Fibroblast of the conjunctiva (primary cell): Measurements from ENCODE around the gene HPD.

Experiments used
- DNase-seq: peaks from one replicate; pipeline ENCODE4 v3.0.0-alpha.2; 2010; ENCODE audit warnings: low read depth

HPD gene

DNA sequence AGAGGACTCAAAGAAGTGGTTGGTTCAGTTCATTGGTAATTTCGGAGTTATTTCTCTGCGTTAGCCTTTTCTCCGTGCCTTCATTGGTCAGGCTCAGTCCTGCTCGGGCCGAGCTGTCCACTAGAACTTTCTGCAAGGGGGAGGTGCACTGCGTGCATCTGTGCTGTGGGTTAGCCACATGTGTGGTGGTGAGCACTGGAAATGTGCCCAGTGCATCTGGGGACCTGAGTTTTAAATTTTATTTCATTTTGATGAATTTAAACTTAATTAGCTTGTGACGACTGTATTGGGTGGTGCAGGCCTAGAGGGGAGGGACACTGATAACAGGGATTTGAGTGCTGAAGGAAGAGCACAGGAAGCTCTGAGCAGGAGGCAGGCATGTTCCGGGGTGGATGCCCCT, 30.4 kb downstream of the HPD start:
- no peak for DNase-seq

DNA sequence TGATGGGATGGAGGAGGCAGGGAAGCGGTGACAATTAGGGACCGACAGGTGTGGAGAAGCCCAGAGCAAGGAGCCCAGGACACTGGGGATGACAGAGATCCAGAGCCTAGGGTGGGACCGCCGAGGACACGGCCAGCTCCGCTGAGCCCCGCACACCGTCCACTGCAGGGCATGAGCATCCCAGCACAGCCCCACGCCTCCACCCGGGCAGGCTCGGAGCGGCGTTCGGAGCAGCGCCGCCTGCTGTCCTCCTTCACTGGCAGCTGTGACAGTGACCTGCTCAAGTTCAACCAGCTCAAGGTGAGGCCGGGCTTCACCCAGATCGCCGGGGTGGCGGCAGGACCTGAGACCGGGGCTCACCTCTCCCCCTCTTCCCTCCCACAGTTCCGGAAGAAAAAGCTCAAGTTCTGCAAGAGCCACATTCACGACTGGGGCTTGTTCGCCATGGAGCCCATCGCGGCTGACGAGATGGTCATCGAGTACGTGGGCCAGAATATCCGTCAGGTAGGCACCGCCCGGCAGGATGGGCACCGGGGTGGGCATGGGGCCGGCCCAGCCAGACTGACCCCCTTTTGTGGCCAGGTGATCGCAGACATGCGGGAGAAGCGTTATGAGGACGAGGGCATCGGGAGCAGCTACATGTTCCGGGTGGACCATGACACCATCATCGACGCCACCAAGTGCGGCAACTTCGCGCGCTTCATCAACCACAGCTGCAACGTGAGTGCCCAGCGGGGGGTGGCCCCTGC, 31.1 kb downstream of the HPD start:
- no peak for DNase-seq

DNA sequence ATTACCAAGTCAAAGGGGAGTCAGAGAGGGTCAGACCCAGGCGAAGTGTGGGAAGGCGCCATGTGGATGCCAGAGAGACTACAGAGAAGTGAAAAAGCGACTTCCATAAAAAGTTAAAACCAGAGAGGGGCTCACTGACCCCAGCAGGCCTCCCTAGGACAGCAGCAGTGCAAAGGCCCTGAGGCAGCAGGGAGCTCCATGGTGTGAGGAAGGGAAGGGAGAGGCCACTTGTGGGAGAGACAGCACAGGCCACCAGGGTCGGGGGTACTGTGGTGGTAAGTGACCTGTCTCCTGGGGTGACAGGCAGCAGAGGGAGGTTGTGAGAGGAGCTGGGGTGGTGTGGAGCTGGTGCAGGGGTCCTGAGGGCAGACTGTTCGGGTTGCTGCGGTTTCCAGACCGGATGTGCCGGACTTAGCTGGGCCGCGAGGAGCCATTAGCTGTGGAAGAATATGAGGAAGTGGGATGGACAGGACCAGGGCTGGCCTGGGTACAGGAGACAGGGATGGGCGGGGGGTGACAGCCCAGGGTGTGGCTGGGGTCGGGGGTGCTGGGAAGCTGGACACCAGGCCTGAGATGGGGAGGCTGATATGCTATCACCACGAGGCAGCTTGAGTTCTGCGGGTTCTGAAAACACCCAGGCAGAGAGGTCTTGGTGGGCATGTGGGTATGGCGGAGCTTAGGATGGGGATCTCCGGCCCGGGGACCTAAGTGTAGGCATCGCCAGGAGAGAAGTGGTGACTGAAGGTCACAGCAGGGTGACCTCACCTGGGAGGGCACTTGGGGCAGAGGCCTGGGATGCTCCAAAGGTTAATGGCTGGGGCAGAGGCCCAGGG, 32.1 kb downstream of the HPD start:
- no peak for DNase-seq

DNA sequence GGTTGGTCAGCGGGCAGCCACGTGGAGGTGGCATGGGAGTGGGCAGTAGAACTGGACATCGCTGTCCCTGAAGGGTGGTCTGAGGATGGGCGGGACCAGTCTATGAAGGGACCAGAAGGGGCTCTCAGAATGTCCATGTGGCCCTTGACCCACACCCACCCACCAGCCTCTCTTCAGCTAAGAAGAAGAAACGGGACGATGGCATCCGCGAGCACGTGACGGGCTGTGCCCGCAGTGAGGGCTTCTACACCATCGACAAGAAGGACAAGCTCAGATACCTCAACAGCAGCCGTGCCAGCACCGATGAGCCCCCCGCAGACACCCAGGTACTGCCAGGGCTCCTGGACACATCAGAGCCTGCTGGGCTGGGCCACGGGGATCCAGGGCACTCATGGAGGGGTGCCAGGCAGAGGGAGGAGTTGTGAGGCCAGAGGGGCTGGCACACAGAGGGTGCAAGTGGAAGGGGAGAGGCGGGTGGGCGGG, 33.6 kb downstream of the HPD start:
- no peak for DNase-seq

DNA sequence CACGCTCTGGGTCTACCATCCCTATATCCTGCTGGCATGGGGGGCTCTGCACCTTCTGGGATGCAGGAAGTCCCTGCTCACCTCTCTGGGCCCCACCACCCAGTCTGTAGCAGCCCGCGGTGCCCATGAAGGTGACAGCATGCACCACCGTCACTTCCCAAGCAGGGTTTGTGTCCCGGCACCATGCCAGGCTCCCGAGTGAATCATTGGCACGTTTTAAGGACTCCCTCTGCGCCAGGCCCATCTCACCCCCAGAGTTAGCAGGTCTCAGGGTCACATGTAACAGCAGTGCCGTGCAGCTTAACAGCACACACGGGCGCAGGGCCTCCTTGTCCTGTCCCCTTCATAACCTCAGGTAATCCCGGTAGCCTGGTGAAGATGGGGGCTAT, 34.9 kb downstream of the HPD start:
- DNase-seq, result no peak

DNA sequence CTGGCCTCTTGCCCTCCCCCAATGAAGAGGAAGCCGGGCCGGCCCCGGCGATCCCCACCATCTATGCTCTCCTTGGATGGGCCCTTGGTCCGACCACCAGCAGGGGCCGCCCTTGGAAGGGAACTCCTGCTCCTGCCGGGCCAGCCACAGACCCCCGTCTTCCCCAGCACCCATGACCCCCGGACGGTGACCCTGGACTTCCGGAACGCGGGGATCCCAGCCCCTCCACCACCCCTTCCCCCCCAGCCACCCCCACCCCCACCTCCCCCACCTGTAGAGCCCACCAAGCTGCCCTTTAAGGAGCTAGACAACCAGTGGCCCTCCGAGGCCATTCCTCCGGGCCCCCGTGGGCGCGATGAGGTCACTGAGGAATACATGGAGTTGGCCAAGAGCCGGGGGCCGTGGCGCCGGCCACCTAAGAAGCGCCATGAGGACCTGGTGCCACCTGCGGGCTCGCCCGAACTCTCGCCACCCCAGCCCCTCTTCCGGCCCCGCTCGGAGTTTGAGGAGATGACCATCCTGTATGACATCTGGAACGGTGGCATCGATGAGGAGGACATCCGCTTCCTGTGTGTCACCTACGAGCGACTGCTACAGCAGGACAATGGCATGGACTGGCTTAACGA, 35.4 kb downstream of the HPD start:
- DNase-seq, result no peak

DNA sequence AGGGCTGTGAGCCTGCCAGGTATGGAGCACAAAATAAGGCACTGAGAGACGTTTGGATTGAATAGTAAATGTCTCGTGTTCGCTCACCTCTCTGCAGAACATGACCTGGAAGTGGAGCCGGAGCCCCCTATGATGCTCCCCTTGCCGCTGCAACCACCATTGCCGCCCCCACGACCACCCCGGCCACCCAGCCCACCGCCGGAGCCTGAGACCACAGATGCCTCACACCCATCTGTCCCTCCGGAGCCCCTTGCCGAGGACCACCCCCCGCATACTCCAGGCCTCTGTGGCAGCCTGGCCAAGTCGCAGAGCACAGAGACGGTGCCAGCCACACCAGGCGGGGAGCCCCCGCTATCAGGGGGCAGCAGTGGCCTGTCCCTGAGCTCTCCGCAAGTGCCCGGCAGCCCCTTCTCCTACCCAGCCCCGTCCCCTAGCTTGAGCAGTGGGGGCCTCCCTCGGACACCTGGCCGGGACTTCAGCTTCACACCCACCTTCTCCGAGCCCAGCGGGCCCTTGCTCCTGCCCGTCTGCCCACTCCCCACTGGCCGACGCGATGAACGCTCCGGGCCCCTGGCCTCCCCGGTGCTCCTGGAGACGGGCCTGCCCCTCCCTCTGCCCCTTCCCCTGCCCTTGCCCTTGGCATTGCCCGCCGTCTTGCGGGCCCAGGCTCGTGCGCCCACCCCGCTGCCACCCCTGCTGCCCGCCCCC, 36.1 kb downstream of the HPD start:
- no peak for DNase-seq

DNA sequence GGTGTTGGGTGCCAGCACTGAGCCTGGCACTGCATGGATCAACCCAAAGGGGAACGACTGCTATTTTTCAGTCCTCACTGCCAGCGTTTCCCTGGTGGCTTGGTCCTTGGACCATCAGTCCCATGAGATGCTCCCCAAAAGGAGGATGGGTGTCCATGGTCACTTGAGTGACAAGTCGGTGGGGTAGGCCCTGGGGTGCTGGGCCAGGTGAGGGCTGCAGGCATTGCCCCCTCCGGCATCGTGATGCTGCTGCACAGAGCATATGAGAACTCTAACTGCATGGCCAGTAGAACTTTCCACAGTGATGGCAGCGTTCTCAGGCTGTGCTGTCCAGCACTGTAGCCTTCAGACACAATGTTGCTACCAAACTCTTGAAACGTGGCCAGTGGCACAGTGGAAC, 38.6 kb downstream of the HPD start:
- DNase-seq, result no peak

DNA sequence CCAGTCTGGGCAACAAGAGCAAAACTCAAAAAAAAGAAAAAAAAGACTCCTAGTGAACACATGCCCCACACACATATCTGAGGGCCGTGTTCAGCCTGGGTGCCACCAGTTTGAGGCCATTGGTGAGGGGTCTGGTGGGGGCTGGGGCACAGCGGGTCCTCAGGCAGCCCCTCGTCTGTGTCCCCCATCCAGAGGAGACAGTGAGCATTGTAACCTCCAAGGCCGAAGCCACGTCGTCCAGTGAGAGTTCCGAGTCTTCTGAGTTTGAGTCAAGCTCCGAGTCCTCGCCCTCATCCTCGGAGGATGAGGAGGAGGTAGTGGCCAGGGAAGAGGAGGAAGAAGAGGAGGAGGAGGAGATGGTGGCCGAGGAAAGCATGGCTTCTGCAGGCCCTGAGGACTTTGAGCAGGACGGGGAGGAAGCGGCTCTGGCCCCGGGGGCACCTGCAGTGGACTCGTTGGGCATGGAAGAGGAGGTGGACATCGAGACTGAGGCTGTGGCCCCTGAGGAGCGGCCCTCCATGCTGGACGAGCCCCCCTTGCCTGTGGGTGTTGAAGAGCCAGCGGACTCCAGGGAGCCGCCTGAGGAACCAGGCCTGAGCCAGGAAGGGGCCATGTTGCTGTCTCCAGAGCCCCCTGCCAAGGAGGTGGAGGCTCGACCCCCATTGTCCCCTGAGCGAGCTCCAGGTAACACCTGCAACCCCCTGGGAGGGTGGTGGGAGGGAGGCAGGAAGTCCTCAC, 39.3 kb downstream of the HPD start:
- DNase-seq, result no peak

DNA sequence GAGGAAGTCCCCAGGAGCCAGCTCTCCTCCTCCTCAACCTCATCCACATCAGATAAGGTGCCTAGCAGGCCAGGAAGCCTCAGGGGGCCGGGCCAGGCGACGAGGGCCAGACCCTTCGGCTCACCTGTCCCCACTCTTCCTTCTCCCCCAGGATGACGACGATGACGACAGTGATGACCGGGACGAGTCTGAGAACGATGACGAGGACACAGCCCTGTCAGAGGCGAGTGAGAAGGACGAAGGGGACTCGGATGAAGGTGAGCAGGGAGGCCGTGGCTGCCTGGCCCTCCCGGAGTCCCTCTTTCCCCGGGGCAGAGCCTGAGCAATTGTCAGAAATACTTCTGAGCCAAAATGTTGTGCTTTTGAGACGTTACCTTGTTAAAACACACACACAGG, 41.0 kb downstream of the HPD start:
- no peak for DNase-seq

DNA sequence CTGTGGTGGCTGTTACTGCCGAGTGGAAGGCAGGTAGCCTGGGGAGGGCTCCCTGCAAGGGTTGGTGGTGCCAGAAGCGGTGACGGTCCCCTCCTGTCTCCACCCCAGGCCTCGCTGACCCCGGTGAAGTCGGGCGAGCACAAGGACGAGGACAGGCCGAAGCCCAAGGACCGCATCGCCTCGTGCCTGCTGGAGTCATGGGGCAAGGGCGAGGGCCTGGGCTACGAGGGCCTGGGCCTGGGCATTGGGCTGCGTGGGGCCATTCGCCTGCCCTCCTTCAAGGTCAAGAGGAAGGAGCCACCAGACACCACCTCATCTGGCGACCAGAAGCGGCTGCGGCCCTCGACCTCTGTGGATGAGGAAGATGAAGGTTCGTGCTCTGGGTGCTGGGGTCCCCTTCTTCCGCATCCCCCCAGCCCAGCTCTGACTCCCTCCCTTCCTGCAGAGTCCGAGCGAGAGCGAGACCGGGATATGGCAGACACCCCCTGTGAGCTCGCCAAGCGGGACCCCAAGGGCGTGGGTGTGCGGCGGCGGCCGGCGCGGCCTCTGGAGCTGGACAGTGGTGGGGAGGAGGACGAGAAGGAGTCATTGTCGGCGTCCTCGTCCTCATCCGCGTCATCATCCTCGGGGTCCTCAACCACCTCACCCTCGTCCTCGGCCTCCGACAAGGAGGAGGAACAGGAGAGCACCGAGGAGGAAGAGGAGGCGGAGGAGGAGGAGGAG, 41.6 kb downstream of the HPD start:
- DNase-seq, result no peak

DNA sequence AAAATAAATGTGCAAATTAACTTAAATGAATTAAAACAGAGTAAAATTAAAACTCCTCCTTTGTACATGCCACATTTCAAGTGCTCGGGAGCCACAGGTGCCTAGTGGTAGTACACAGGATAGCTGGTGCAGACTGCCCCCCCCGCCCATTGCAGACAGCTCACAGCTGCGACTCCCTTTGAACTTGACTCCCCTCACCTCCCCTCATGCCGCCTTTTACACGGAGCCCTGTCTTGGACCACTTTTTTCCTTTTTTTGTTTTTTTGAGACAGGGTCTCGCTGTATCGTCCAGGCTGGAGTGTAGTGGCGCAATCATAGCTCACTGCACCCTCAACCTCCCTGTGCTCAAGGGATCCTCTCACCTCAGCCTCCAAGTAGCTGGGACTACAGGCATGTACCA, 43.4 kb downstream of the HPD start:
- no peak for DNase-seq

DNA sequence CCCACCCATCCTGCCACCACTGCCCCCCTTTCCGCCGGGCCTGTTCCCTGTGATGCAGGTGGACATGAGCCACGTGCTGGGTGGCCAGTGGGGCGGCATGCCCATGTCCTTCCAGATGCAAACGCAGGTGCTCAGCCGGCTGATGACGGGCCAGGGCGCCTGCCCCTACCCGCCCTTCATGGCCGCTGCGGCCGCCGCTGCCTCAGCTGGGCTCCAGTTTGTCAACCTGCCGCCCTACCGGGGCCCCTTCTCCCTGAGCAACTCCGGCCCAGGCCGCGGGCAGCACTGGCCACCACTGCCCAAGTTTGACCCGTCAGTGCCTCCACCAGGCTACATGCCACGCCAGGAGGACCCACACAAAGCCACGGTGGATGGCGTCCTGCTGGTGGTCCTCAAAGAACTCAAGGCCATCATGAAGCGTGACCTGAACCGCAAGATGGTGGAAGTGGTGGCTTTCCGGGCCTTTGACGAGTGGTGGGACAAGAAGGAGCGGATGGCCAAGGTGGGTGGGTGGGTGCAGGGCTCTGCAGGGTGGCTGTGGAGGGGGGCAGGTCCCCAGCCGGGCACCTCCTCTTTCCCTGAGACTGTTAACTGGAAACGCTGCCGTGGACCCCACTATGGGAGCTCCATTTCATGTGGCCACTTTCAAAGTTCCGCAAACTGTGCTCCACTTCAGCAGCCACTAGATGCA, 44.1 kb downstream of the HPD start:
- DNase-seq, result no peak

DNA sequence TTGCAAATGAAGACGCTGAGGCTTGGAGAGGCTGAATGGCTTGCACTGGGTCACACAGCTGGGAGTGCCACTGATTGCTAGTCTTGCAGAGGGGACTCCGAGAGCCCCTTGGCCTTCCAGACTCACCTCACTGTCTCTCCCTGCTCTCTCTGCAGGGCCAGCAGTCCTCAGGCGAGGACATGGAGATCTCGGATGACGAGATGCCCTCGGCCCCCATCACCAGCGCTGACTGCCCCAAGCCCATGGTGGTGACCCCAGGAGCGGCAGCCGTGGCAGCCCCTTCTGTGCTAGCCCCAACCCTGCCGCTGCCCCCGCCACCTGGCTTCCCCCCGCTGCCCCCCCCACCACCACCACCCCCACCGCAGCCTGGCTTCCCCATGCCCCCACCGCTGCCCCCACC, 44.7 kb downstream of the HPD start:
- no peak for DNase-seq

DNA sequence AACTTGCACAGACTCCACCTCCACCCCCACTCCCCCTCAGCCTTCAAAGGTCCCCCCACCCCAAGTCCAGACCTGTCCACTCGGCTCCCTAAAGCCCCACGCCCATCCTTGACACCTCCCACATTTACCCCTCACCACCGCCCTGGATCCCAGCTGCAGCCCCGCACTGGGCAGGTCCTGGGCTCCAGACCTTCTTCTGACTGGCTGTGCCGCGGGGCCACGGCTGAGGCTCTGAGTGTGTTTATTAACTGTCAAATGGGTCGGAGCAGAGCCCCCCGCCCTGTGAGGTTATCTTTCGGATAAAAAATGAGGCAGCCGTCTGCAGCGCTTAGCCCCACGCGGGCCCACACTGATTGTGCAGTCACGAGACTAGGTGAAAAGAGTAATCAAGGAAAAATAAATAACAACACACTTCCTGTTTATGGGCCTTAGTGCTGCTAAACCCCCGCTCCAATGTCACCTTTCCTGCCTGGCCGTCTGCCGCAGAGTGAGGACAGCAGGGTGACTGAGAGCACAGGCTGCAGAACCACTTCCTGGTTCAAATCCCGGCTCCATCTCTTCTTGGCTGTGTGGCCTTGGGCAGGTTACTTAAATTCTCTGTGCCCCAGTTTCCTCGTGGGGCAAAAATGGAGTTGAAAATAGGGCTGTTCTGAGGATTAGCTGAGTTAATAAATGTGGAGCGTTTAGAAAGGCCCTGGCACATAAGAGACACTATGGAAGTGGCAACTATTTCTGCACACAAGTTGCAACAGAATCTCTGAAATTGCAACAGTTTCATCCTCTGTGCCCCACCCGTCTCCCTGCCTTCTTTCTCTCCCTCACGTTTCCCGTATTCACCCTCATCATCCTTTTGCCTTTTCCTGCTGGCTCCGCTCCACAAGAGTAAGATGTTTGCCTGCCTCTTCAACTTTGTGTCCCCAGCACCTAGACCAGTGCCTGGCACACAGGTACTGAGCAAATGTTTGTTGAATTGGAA, 45.5 kb downstream of the HPD start:
- no peak for DNase-seq

DNA sequence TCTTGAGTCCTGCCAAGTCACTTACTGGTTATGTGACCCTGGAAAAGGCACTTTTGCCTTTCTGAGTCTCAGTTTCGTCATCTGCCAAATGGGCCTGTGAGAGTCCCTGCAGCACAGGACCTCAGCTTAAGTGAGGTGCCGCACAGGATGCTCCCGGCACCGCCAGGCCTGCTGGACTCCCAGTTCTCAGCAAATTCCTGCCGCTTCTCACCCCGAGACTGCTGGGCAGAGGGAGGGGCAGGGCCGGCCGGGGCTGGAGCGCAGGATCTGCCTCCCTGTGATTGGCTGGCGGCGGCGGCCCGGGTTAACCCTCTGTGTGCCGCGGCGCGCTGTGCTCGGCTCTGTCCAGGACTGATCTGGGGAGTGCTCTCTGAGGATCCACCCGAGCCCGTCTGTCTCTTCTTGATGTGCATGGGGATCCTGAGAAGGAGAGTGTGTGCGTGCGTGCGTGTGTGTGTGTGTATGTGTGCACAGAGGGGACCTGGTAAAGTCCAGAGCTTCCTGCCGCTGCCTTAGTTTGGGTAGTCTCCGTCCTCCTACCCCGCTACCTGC, 46.3 kb downstream of the HPD start:
- no peak for DNase-seq

DNA sequence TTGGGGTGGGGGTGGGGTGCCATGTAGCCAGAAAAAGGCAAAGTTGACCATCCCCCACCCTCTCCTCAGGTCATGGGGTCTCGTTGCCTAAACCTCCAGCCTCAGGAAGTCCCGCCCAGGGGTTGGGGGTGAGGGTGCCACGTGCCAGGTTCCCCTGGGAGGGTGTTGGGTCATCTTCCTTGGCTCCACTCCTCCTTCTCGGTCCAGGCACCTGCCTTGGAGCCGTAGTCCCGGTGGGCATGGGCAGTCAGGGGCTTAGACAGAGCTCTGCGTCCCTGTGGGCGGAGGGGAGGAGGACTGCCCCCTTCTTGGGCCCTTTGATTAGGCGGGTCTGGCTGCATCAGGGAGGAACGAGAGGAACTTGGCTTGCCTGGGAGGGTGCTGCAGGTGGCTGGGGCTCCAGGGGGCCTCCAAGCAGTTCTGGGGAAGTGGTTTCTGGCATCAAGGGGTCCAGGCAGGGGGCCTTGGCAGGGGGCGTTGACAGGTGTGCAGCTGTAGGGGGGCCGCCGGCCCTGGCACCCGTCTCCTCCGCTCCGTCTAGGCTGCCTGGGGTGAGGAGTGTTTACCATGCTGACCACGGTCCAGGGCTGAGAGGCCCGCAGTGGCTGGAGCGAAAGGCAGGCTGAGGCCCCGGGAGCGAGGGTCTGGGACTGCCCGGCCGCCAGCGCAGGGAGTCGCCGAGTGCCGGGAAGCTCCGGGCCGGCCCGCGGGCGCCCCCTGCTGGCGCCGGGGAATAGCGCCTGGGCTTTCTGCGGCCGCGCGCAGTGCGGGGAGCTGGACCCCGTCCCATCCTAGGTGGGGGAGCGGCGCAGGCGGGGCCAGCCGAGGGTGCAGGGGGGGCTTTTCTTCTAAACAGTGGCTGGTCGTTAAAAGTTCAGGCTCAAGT, 47.0 kb downstream of the HPD start:
- no peak for DNase-seq
